Measurements from ENCODE around the gene RPS27A.
"Not testable (repeated sequence)": the region's sequence is repeated elsewhere in the genome, so short reads cannot be mapped to it uniquely, and the experiment has no call there.

RPS27A gene

DNA sequence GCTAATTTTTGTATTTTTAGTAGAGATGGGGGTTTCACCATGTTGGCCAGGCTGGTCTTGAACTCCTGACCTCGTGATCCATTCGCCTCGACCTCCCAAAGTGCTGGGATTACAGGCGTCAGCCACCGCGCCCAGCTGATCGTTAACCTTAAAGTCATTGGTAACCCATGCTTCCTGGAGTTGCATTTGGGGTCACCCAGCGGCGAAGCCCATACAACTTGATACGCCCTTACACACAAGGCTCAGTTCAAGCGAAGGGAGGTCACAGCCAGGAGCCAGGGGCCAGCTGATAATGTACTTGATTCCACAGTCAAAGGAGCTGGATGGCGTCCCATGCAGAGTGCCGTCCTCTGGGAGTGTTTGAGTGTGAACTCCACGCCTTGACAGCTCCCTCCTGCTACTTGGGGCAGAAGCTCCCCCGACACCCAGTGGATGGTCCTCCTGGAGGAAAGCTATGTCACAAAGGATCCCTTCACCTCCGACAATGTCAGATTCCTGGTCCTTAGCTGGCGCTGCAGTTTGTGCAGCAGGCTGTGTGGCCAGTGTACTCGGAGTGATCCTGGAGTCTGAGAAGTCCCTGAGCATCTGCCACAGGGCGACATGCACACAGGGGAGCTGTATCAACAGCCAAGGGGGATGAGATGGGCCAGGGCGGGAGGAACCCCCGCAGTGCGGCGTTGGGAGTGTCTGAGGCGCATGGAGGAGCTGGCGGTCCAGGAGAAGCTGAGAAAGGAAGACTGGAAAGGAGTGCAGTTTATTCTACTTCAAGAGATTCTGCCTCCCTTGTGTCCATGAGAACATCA lies 8.3 kb upstream of the RPS27A start:
- DNase-seq (ENCODE audit: low read depth), result peak; percentile 13
- H3K4me3 ChIP-seq (ENCODE audit: low read depth, low read length), result no peak overlapping the region
- TF ChIP-seq, protein P1, sequence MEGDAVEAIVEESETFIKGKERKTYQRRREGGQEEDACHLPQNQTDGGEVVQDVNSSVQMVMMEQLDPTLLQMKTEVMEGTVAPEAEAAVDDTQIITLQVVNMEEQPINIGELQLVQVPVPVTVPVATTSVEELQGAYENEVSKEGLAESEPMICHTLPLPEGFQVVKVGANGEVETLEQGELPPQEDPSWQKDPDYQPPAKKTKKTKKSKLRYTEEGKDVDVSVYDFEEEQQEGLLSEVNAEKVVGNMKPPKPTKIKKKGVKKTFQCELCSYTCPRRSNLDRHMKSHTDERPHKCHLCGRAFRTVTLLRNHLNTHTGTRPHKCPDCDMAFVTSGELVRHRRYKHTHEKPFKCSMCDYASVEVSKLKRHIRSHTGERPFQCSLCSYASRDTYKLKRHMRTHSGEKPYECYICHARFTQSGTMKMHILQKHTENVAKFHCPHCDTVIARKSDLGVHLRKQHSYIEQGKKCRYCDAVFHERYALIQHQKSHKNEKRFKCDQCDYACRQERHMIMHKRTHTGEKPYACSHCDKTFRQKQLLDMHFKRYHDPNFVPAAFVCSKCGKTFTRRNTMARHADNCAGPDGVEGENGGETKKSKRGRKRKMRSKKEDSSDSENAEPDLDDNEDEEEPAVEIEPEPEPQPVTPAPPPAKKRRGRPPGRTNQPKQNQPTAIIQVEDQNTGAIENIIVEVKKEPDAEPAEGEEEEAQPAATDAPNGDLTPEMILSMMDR (IDR thresholded peaks at IDR 0.05; ENCODE audit: insufficient read depth, low read depth, low read length, missing control alignments), result no peak

DNA sequence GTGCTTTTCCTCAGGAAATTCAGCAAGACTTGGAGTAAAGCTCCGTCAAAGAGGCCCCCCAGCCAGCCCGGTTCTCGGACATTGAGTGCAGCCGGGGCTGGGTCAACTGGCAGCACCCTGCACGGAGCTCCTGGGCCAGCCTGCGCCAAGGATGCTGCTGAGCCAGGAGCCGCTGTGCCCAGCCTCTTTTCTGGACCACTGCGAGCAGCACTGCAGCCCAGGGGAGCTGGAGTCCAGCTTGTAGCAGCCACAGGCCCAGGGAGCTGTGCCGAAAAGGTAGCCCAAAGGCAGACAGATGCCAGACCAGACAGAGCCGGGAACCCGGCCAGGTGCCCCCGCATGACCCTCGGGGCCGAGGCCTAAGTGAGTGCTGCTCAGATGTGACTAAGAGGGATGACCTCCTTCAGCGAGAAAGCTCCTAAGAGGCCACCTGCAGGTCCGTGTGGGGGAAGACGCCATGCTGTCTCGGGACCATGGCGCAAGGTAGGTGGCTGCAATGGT lies 7.7 kb upstream of the RPS27A start:
- no peak for DNase-seq (ENCODE audit: low read depth)
- TF ChIP-seq, protein P1 (IDR thresholded peaks at IDR 0.05; ENCODE audit: insufficient read depth, low read depth, low read length, missing control alignments), result no peak
- no peak overlapping the region for H3K4me3 ChIP-seq (ENCODE audit: low read depth, low read length)

DNA sequence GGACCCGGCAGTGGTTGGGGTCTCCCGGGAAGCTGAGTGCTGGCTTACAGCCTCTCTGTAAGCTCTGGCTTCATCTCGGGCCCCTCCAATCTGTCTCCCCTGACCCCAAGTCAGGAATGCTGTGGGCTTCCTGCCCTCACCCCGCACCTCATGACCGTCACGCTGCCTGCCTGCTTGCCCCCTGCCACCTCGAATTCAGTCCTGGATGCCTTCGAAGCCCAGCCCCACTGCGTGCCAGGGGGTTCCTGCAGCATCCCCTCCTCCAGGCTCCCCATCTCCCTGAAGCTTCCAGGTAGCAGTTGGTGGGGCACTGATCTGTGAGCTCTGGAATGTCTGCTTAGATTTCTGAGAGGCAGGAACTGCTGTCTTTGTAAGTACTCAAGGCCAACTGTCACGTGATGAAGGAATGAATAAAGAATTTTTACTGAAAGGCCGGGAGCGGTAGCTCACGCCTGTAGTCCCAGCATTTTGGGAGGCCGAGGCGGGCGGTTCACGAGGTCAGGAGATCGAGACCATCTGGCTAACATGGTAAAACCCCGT lies 6.9 kb upstream of the RPS27A start:
- no peak overlapping the region for H3K4me3 ChIP-seq (ENCODE audit: low read depth, low read length)
- no peak for DNase-seq (ENCODE audit: low read depth)
- TF ChIP-seq, protein P1 (IDR thresholded peaks at IDR 0.05; ENCODE audit: insufficient read depth, low read depth, low read length, missing control alignments), result no peak

DNA sequence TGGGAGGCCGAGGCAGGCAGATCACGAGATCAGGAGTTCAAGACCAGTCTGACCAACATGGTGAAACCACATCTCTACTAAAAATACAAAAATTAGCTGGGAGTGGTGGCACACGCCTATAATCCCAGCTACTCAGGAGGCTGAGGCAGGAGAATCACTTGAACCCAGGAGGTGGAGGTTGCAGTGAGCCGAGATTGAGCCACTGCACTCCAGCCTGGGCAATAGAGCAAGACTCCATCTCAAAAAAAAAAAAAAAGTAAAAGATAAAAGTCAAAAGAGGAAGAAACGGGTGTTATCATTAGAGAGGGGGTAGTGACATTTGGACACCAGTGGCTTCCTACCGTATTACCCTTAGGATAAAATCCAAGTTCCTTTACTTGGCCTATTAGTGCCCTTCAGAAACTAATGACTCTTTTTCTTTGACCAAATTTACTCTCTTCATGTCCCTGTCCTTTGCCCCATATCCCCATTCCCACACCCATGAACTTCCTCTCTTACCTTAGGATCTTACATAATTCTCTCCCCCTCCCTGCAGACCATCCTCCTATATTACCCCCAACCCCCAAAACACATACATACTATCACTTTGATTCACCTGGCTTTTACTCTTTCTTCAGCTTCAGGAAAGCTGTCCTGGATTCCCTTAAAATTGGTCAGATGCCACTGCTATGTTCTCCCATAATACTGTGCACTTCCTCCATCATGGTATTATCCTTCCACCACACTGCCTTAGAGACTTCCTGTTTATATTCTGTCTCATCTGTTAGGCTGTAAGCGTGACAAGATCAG lies 4.9 kb upstream of the RPS27A start:
- DNase-seq (ENCODE audit: low read depth); H3K4me3 ChIP-seq (ENCODE audit: low read depth, low read length): not testable (repeated sequence)

DNA sequence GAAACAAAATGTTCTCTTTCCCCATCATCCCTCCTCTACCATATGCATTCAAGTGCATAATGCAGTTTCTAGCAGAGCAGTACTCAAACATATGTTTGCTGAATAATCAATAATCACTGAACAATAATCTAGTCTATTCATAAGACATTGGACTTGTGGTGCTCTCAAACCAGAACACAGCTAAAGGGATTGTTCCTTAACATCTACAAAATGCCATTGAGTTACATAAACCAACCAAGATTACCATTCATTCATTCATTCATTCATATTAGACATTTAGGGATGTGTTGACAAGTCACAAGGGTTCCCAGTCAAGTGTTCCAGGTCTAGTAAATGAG lies 4.3 kb upstream of the RPS27A start:
- DNase-seq (ENCODE audit: low read depth), result no peak
- TF ChIP-seq, protein P1 (IDR thresholded peaks at IDR 0.05; ENCODE audit: insufficient read depth, low read depth, low read length, missing control alignments), result no peak
- H3K4me3 ChIP-seq (ENCODE audit: low read depth, low read length), result no peak overlapping the region

DNA sequence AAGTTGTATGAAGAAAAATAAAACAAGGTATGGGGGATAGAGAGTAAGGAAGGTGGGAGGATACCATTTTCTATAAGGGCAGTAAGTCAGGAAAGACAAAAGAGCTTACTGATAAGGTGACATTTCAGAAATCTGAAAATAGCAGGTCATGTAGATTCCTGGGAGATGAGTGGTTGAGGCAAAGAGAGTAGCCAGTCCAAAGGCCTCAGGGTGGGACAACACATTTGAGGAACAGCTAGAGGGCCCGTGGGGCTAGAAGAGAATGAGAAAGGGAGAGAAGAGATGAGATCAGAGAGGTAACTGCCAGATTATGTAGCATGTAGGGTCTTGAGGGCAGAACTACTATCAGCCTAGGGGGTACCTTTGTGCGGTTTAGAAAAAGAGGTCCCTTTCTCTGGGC lies 3.3 kb upstream of the RPS27A start:
- H3K4me3 ChIP-seq (ENCODE audit: low read depth, low read length), result no peak overlapping the region
- DNase-seq (ENCODE audit: low read depth), result no peak
- TF ChIP-seq, protein P1 (IDR thresholded peaks at IDR 0.05; ENCODE audit: insufficient read depth, low read depth, low read length, missing control alignments), result no peak

DNA sequence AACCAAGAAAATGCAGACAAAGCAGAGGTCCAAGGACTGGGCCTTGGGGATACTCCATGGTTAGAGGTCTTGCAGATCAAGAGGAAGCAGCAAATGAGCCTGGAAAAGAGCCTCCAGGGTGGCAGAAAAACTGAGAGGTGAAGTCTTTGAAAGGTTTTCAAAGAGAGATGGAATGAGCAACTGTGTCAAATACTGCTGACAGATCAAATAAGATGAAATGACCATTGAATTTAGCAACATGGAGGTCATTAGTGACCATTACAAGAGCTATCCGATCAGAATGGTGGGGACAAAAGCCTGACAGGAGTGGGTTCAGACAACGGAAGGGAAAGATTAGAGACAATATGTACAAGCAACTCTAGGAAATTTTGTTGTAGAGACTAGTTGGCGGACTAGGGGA lies 1.9 kb upstream of the RPS27A start:
- no peak overlapping the region for H3K4me3 ChIP-seq (ENCODE audit: low read depth, low read length)
- no peak for DNase-seq (ENCODE audit: low read depth)
- TF ChIP-seq, protein P1 (IDR thresholded peaks at IDR 0.05; ENCODE audit: insufficient read depth, low read depth, low read length, missing control alignments), result no peak

Measured in GM12865 (cell line).